LoVo (cell line): ENCODE data around the gene CCDC28B.
"Not testable (repeated sequence)": the region's sequence is repeated elsewhere in the genome, so short reads cannot be mapped to it uniquely, and the experiment has no call there.

ENCODE experiments used
- DNase-seq: peaks from one replicate; pipeline ENCODE4 v3.0.0-alpha.2; 2016; ENCODE audit warnings: low spot score

CCDC28B gene

DNA sequence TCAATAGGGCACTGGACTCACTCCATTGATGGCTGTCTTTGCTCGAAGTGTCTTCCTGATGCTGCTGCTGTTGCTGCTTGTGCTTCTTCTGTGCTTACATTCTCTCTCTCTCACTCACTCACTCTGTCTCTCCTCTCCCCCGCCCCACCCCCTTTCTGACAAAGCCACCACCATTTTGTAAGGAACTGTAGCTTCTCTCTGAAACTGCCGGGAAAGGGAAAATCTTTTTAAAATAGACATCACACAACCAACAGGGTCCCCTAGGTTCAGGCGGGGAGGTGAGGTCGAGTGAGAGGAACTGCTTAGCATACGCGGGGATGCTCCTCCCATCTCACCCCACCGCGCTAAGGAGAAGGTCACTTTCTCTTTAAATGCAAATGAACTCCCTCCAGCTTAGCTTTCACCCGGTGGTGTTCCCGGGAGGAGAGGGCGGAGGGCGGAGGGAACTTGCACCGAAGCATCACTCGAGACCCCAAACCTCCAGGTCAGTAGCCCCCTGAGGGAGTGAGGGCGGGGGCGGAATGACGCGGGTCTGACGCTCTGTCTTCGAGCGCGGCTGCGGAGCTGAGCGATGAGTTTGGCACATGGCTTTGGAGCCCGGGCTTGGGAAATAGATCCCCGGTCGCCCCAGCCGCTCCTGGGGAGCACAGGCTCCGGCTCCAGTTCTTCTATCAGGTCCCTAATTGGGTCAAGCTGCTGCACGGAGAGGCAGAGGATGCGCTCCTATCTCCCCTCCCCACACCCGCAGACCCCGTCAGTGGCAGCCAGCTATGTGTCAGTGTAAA lies at the start of gene CCDC28B:
Gene CCDC28B (plus strand): TSS at position 370 of the 785 bp plus-strand sequence. CDS start 1,341 bp downstream, outside the sequence.
- peak; percentile 61 for DNase-seq

DNA sequence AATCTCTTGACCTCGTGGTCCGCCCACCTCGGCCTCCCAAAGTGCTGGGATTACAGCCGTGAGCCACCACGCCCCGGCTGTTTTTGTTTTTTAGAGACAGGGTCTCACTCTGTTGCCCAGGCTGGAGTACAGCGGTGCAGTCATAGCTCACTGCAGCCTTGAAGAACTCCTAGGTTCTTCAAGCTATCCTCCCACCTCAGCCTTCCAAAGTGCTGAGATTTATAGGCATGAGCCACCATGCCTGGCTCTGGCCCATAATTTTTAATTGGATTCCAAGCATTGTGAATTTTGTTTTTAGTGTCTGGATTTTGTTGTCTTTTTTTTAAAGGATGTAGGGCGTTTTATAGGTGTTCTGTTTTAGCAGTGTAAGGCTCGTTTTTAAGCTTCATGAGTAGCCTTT lies 49.5 kb upstream of the CCDC28B start:
- DNase-seq = no peak

DNA sequence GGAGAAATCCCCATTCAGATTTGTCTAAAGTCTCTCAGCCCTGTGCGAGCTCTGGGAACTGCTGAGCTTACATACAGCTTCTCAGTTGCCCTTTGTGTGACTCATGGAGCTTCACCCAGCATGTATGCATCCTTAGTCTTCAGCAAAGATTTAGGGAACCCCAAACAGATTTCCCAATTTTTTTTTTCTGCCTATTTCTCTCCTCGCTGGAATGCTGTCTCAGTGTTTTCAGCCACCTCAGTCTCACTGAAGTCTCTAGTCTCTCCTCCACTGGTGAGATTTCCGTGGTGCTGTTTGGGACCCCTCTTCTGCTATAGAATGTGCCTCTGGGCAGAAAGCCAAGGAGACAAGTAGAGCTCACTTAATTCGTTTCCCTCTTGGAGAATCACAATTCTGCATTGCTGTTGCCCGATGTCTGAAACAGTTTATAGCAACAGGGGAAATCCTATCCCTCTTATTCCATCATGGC lies 49.0 kb upstream of the CCDC28B start:
- no peak for DNase-seq

DNA sequence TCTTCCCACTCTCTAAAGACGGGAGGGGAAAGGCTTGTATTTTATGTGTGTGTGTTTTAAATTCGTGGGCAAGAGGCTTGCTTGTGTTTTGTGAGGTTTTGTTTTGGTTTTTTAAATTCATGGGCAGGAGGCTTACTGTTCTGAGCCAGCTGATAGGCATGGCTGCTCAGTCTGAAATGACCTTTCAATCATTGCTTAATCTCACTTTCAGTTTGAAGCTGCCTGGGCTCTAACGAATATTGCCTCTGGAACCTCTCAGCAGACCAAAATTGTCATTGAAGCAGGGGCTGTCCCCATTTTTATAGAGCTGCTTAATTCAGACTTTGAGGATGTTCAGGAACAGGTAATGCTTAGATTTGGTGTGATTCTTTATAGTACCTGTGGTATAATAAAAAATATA lies 41.2 kb upstream of the CCDC28B start:
- no peak for DNase-seq

DNA sequence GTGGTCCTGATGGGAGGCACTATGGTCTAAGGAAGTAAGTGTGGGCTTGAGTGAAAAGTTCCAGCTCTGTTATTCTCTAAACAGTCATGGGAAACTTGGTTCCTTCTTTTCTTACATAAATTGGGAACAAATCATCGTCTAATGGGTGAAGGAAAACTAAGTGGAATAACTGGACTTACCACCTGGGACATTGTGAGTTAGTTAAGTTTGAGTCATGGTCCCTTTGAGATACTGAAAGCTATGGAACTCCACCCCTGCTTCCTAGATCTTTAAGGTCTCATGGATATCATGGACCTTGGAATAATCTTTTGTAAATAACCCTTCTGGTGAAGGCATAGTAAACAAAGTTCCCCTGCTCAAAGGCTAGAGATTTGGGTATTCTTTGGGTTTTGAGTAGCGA lies 37.0 kb upstream of the CCDC28B start:
- no peak for DNase-seq

DNA sequence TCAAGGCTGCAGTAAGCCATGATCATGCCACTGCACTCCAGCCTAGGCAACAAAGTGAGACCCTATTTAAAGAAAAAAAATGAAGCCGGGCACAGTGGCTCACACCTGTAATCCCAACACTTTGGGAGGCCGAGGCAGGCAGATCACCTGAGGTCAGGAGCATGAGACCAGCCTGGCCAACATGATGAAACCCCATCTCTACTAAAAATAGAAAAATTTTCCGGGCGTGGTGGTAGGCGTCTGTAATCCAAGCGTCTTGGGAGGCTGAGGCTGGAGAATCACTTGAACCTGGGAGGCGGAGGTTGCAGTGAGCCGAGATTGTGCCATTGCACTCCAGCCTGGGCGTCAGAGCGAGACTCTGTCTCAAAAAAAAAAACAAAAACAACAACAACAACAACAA lies 34.8 kb upstream of the CCDC28B start:
- not testable (repeated sequence) for DNase-seq

DNA sequence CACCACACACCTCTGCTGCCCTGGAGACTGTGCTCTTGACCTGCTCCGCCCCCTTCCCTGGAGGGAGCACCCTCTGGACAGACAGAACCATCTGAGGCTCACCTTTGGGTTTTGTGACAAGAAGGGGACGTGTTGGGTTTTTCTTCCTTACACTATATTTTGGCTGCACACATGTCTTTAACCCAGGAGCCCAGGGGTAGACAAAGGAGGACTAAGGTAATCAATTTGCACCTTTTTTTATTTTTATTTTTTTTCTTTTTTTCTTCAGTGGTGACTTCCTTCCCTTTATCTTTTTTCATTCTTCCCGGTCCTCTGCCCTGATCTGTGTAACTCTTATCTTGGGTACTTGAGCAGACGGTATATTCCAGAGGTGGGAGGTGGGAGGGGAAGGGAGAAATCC lies 29.4 kb upstream of the CCDC28B start:
- no peak for DNase-seq

DNA sequence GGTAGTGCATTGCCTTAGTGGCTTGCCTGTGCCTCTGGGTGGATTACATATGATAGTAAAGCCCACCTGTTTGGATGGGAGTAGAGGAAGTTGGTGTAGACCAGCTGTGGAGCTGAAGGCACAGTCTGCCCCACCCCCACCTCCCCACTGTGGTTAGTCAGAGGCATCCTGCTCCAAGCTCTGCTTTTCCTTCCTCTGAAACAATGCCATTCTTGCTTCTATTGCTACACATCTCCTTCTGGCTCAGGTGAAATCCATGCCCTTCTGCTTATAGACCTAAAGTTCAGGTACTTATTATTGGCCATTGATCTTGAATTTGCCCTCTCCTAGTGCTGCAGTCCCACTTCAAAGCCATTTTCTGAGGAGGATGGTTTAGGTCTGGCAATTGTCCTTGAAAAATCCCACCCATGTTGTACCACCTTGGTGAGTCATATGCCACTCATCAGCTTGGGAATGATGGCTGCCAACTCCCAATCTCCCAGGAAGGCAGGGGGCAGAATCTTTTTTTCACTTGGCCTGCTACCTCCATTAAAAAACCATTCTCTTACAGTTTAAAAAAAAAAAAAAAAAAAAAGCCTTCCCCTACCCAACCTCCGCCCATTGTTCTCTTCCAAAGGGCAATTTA lies 27.7 kb upstream of the CCDC28B start:
- DNase-seq = no peak

DNA sequence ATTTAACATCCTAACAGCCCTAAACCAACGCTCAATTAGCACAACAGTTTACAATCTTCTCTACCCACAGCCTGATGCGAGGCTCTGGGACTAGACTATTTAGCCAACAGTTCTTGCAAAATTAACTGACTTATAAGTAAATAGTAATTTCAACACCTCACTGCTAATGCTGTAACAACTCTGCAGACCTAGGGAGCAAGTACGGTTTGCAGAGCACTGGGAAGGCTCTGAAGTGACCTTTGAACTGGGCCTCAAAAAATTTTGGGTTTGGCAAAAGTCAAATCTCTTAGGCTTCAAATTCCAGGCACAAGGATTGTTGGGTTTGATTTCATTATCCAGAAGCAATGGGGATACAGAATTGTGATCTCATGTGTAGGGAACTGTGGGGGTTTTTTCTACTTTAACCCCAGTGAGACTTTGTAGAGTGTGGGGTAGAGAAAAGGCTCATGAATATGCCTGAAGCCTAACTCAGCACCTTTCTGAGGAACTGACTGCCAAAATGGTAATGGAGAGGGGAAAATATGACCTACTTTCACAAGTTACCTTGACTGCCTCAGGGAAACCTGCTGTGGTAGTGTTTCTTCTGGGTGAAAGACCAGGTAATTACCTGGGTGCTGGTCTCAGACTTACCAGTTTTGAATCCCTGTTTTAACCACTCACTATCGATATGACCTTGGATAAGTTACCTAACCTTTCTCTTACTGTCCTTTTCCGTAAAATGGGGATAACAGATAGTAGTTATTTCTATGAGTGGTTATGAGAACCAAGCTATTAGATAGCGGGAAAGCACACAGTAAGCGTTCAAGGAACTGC lies 21.8 kb upstream of the CCDC28B start:
- no peak for DNase-seq

DNA sequence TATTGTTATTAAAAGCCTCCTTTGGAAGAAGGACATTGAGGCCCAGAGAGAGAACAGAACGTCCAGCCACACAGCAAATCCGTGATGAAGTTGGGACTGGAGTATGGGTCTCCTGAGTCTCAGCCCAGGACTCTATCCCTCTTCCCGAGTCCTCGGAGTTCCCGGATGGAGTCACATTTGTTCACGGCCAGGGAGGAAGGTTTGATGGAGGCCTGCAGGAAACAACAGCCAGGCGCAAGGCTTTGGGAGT lies 21.3 kb upstream of the CCDC28B start:
- no peak for DNase-seq

DNA sequence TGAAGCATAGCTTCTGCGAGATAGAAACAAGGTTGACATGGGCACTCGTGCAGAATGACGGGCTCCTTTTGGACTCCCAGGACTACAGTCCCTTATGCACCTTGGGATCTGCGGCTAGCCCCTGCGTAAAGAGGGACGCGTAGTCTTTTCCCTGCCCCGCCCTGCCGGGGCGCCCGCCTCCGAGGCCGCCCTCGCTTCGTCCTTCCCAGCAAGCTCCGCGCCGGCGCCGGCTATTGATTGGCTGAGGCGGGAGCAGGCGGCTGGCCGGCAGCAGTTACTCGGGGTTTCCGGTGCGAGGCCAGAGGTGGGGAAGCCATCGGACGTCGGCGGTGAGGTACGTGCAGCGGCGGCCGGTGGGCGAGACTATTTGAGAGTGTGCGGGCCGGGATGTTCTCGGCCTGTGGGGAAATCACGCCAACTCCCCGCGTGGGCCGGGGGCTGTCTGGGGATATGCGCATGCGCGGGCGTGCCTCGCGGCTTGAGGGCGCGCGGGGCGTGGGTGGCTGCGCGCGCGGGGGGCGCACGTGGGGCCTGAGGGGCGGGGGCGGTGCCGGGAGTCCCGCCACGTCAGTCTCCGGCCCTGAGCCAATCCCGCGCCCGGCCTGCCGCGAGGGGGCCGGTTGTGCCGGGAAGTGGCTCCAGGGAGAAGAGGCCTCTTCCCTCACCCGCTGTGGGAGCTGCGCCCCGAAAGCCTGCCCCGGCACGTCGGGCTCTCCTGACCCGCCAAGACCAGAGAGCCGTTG lies 20.8 kb upstream of the CCDC28B start, which contains the start of gene TXLNA:
Gene TXLNA (plus strand): TSS at position 233 of the 743 bp plus-strand sequence. CDS start 671 bp downstream, outside the sequence.
- peak; percentile 93 for DNase-seq

DNA sequence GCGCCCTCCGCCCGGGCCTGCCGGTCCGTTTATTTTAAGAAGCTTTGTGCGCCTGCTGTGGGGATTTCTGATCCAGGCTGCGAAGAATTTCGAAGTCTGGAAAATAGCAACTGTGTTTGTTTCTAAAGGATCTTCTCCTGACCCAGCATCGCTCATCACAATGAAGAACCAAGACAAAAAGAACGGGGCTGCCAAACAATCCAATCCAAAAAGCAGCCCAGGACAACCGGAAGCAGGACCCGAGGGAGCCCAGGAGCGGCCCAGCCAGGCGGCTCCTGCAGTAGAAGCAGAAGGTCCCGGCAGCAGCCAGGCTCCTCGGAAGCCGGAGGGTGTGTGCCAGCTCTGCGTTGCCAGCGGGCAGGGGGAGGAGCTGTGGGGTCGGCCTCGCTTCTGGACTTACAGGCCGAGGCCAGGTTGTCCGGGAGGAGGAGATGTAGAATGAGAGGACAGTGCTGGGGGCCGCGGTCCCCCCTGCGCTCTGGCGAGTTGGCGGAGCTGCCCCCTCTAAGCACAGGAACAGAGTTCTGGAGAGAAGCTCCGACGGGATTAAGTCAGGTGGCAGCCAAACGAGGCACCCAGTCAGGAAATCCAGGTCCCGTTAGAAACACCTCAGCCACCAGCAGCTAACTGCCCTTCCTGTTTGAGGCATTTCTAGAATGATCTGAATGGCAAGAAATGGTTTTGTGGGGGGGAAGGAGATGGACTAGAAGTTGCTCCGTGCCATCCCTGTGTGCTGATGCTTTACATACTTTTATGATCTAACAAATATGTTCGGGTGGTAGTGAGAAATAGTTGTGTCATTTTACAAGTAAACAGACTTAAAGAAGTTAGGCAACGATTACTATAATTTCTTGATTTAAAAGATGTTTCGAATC lies 20.0 kb upstream of the CCDC28B start:
- DNase-seq = peak; percentile 25

DNA sequence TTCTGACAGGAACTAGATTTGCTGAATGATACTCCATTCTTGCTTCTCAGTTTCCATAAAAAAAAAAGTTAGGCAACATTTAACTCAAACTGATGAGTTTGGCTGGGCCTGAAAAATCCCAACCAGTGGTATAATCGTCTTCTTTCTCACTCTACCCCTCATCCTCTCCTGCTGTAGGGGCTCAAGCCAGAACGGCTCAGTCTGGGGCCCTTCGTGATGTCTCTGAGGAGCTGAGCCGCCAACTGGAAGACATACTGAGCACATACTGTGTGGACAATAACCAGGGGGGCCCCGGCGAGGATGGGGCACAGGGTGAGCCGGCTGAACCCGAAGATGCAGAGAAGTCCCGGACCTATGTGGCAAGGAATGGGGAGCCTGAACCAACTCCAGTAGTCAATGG lies 19.3 kb upstream of the CCDC28B start:
- DNase-seq = no peak

DNA sequence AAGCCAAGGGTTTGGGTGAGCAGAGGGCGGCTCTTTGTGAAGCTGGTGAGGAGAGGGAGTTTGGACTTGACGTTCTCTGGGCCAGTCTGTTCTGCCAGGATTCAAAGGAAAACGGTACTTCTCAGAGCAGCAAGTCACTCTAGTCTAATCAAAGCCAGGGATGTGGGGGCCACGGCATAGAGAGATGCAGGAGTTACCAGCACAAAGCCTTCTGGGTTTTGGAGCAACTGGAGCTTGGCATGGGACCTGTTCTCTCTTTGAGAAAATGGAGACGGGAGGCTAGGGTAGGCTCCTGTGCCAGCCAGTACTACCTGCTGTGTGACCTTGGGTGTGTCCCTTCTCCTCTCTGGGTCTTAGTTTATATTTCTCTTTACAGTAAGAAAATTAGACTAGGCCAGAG lies 18.8 kb upstream of the CCDC28B start:
- DNase-seq = no peak

DNA sequence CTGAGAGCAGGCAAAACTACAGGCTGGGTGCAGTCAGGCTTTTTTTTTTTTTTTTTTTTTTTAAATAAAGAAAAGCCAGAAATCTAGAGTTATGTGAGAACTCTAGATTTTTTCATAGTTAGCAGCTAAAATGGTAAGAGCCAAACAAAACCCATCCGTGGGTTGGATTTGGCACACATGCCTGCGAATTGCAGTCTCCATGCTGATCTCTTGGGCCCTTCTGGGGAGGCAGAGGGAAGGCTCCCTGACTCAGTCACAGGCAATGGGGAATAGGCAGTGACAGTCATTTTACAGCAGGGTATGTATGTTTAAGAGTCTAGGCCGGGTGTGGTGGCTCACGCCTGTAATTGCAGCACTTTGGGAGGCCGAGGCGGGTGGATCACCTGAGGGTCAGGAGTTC lies 18.3 kb upstream of the CCDC28B start:
- DNase-seq = no peak

DNA sequence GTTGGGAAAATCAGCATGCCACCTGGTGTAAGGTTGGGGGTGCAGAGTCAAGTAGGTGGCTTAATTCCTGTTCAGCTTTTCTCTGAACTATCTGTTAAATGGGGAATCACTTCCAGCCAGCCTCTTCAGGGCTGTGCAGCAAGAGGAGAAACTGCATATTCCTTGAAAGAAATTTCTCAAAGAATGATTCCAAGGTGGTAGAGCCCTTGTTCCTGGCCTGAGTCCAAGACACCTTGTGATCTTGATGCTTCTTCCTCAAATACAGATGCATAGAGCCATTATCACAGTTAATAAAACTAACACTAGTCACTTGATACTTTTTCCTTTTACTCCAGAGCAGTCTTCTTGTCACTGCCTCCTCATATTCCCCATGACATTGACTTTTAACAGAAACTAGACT lies 15.7 kb upstream of the CCDC28B start:
- no peak for DNase-seq

DNA sequence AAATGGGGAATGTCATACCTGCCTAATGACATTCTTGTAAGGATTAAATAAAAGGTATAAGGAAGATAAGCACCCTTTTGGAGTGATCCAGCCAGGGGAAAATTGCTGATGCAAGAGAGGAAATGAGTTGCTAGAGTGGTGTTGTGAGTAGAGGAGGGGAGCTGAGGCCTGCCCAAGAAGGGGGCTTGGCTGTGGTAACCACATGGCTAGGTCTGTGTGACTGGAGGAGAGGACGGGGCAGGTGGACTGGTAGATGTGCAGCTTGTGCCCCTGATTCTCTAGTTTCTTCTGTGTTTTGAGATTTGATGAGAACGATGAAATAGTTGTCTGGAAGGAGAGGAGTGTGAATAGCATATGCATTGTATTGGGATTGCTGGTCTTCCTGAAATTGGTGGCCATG lies 14.3 kb upstream of the CCDC28B start:
- DNase-seq = no peak

DNA sequence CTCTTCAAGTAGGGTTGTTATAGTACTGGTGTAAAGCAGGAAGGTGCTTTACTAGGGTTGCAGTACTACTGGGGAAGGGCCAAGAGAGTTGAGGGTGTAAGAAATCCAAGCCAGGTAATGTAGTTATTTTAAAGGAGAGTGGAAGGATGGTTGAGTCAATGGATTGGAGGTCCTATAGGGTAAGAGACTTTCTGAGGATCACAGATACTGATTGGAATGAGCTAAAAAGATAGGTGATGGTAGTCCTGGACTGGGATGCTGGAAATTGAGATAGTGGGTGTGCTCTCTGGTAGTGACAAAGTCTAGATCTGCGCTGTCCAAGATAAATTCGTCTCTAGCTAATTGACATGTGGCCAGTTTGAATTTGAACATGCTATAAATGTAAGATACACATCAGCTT lies 13.9 kb upstream of the CCDC28B start:
- no peak for DNase-seq

DNA sequence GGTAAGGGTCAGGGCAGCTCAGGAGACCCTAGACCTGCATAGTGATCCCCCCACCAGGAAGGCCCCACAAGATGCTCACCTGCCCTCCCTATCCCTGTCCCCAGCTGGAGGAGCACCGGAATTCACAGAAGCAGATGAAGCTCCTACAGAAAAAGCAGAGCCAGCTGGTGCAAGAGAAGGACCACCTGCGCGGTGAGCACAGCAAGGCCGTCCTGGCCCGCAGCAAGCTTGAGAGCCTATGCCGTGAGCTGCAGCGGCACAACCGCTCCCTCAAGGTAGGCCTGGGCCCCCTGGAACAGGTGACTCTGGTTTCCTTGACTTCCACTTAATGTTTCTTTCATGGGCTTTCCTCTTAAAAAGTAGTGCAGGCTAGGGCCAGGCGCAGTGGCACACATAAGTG lies 12.5 kb upstream of the CCDC28B start:
- no peak for DNase-seq

DNA sequence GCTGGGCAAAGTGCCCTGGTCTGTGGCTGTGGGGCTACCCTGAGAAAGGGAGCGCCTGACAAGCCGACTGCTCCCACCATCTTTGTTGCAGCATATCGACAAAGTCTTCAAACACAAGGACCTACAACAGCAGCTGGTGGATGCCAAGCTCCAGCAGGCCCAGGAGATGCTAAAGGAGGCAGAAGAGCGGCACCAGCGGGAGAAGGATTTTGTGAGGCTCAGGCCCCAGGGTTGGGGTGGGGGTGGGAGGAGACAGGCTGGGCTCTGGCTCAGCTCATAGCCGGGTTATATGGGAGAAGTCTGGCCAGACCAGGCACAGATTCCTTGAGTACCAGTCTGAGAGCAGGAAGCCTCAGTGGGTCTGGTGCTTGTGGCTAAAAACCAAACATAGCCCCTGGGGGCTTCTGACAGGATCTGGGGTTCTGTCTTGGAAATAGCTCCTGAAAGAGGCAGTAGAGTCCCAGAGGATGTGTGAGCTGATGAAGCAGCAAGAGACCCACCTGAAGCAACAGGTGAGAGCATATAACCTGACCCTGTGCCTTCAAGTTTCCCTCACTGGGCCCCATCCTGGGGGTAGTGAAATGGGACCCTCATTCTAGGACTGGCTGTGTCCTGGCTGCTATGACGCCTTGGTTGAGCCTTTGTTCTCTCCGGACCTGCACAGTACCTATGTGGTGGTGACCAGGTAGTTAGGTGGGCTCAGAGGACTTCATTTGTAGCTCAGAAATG lies 8.0 kb upstream of the CCDC28B start:
- no peak for DNase-seq

DNA sequence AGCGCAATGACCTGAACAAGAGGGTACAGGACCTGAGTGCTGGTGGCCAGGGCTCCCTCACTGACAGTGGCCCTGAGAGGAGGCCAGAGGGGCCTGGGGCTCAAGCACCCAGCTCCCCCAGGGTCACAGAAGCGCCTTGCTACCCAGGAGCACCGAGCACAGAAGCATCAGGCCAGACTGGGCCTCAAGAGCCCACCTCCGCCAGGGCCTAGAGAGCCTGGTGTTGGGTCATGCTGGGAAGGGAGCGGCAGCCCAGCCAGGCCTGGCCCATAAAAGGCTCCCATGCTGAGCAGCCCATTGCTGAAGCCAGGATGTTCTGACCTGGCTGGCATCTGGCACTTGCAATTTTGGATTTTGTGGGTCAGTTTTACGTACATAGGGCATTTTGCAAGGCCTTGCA lies 5.4 kb upstream of the CCDC28B start:
- no peak for DNase-seq
